Measurements from ENCODE around the gene TMEM132C.

The TMEM132C gene

GRCh38 chr12:128524439-128524838, 257.5 kb downstream of the TMEM132C start (continued):
- TF ChIP-seq KLF9 (tag by site-specific recombination; IDR thresholded peaks at IDR 0.05; ENCODE audit: low read depth) (no peak), ZXDB (tag by site-specific recombination; IDR thresholded peaks at IDR 0.05) (no peak), ZNF292 (tag by site-specific recombination; IDR thresholded peaks at IDR 0.05; ENCODE audit: borderline replicate concordance, low read depth) (no peak), ZNF561 (tag by site-specific recombination; IDR thresholded peaks at IDR 0.05; ENCODE audit: borderline replicate concordance) (no peak), ZNF513 (tag by site-specific recombination; IDR thresholded peaks at IDR 0.05) (no peak), ZNF24 (tag by site-specific recombination; IDR thresholded peaks at IDR 0.05) (no peak), ZNF473 (tag by site-specific recombination; IDR thresholded peaks at IDR 0.05) (no peak)

- H3K27ac ChIP-seq (ENCODE audit: extremely low read depth, low read depth, low read length) = no peak overlapping the region
- H3K4me3 ChIP-seq (ENCODE audit: low read depth, low read length) = no peak overlapping the region
- ChIA-PET CTCF (no interaction called here), POLR2A (no interaction called here)
- no peaks in the 10 kb centered on the region for H3K36me3 ChIP-seq (ENCODE audit: control insufficient read depth in 2 of 2, insufficient read depth in 1 of 2, low read length in 2 of 2)
- TF ChIP-seq ZNF148 (tag by site-specific recombination; IDR thresholded peaks at IDR 0.05; ENCODE audit: borderline replicate concordance) = no peak
- no peak for TF ChIP-seq ZNF561 (tag by site-specific recombination; IDR thresholded peaks at IDR 0.05; ENCODE audit: borderline replicate concordance)
- TF ChIP-seq ZNF664 (tag by site-specific recombination; IDR thresholded peaks at IDR 0.05) = no peak
- TF ChIP-seq ZNF692 (tag by site-specific recombination; IDR thresholded peaks at IDR 0.05) = no peak
- TF ChIP-seq INSM2 (tag by site-specific recombination; IDR thresholded peaks at IDR 0.05) = no peak
- TF ChIP-seq ZNF146 (tag by site-specific recombination; IDR thresholded peaks at IDR 0.05) = no peak
- TF ChIP-seq ZNF629 (tag by site-specific recombination; IDR thresholded peaks at IDR 0.05) = no peak
- no peak for TF ChIP-seq ZSCAN16 (tag by site-specific recombination; IDR thresholded peaks at IDR 0.05)
- TF ChIP-seq ZBTB21 (tag by site-specific recombination; IDR thresholded peaks at IDR 0.05) = no peak
- no peak for TF ChIP-seq ZNF510 (tag by site-specific recombination; IDR thresholded peaks at IDR 0.05; ENCODE audit: insufficient replicate concordance)
- no peak for TF ChIP-seq ZFP41 (tag by site-specific recombination; IDR thresholded peaks at IDR 0.05; ENCODE audit: borderline replicate concordance)
- TF ChIP-seq ZNF311 (tag by site-specific recombination; IDR thresholded peaks at IDR 0.05; ENCODE audit: borderline replicate concordance) = no peak
- no peak for TF ChIP-seq ZNF274 (IDR thresholded peaks at IDR 0.05; ENCODE audit: low read length)
- no peak for TF ChIP-seq ZNF274 (tag by site-specific recombination; IDR thresholded peaks at IDR 0.05; ENCODE audit: borderline replicate concordance)
- TF ChIP-seq ZNF112 (tag by site-specific recombination; IDR thresholded peaks at IDR 0.05) = no peak
- no peak for TF ChIP-seq WT1 (tag by site-specific recombination; IDR thresholded peaks at IDR 0.05)
- no peak for TF ChIP-seq PRDM1 (tag by site-specific recombination; IDR thresholded peaks at IDR 0.05)
- TF ChIP-seq HOXC10 (CRISPR knock-in tag; IDR thresholded peaks at IDR 0.05) = no peak
- no peak for TF ChIP-seq ZNF549 (tag by site-specific recombination; IDR thresholded peaks at IDR 0.05)
- TF ChIP-seq ZBTB17 (tag by site-specific recombination; IDR thresholded peaks at IDR 0.05) = no peak
- no peaks in the 10 kb centered on the region for H3K9me3 ChIP-seq (ENCODE audit: control insufficient read depth, insufficient read depth, low read depth, low read length)
- no peaks in the 10 kb centered on the region for H3K4me1 ChIP-seq (ENCODE audit: control insufficient read depth, insufficient read depth, low read length)
These were observed 264.2 kb downstream of the TMEM132C start for GRCh38 chr12:128531170-128531569.

Measured in HEK293 (cell line).